SK-N-SH treated with all-trans-retinoic acid at 6 μM for 48 hours (cell line): Measurements from ENCODE around the gene RBPJ.

Source experiments
- ATAC-seq: fragments of 200-7000 bp; cut with Tn5 transposase; 3 replicates; pipeline ENCODE4 v1.9.1; 2020; ENCODE audit warnings: mild to moderate bottlenecking, moderate library complexity
- BACH2 ChIP-seq: fragments of 250-450 bp; sonication (Bioruptor Pico); IDR thresholded peaks from 2 replicates; pipeline ENCODE4 v1.9.0; 2021; ENCODE audit warnings: mild to moderate bottlenecking, borderline replicate concordance
- CSDC2 ChIP-seq: fragments of 250-450 bp; sonication (Bioruptor Pico); IDR thresholded peaks from 2 replicates; pipeline ENCODE4 v1.5.0; 2020; ENCODE audit warnings: mild to moderate bottlenecking, moderate library complexity
- CSRNP3 ChIP-seq: fragments of 250-450 bp; sonication (Bioruptor Pico); IDR thresholded peaks from 2 replicates; pipeline ENCODE4 v1.5.1; 2021; ENCODE audit warnings: mild to moderate bottlenecking, moderate library complexity
- ESRRG ChIP-seq: fragments of 250-450 bp; sonication (Bioruptor Pico); IDR thresholded peaks from 2 replicates; pipeline ENCODE4 v1.6.1; 2021; ENCODE audit warnings: mild to moderate bottlenecking
- GLIS3 ChIP-seq: fragments of 250-450 bp; sonication (Bioruptor Pico); IDR thresholded peaks from 2 replicates; pipeline ENCODE4 v1.5.0; 2020; ENCODE audit warnings: mild to moderate bottlenecking, moderate library complexity
- OSR1 ChIP-seq: fragments of 250-450 bp; sonication (Bioruptor Pico); IDR thresholded peaks from 2 replicates; pipeline ENCODE4 v1.8.0; 2022; ENCODE audit warnings: moderate library complexity, mild to moderate bottlenecking, inconsistent platforms
- PATZ1 ChIP-seq: fragments of 250-450 bp; sonication (Bioruptor Pico); IDR thresholded peaks from 2 replicates; pipeline ENCODE4 v1.8.0; 2020; ENCODE audit warnings: mild to moderate bottlenecking, moderate library complexity, borderline replicate concordance
- PPARA ChIP-seq: fragments of 250-450 bp; sonication (Bioruptor Pico); IDR thresholded peaks from 2 replicates; pipeline ENCODE4 v1.5.0; 2020; ENCODE audit warnings: mild to moderate bottlenecking, borderline replicate concordance
- RARB ChIP-seq: fragments of 250-450 bp; sonication (Bioruptor Pico); IDR thresholded peaks from 2 replicates; pipeline ENCODE4 v1.8.0; 2021; ENCODE audit warnings: mild to moderate bottlenecking, moderate library complexity
- SNAI2 ChIP-seq: fragments of 250-450 bp; sonication (Bioruptor Pico); IDR thresholded peaks from 2 replicates; pipeline ENCODE4 v1.5.0; 2020; ENCODE audit warnings: mild to moderate bottlenecking, moderate library complexity
- TOX ChIP-seq: fragments of 250-450 bp; sonication (Bioruptor Pico); IDR thresholded peaks from 2 replicates; pipeline ENCODE4 v1.8.0; 2021; ENCODE audit warnings: mild to moderate bottlenecking, moderate library complexity, borderline replicate concordance
- TSHZ2 ChIP-seq: fragments of 250-450 bp; sonication (Bioruptor Pico); IDR thresholded peaks from 2 replicates; pipeline ENCODE4 v1.5.0; 2020; ENCODE audit warnings: mild to moderate bottlenecking, moderate library complexity
- ZC3H10 ChIP-seq: fragments of 250-450 bp; sonication (Bioruptor Pico); IDR thresholded peaks from 2 replicates; pipeline ENCODE4 v1.5.1; 2021; ENCODE audit warnings: mild to moderate bottlenecking, moderate library complexity
- ZFP3 ChIP-seq: fragments of 250-450 bp; sonication (Bioruptor Pico); IDR thresholded peaks from 2 replicates; pipeline ENCODE4 v1.5.0; 2020; ENCODE audit warnings: mild to moderate bottlenecking, moderate library complexity
- ZFP30 ChIP-seq: fragments of 450-650 bp; formaldehyde crosslinking; IDR thresholded peaks from 2 replicates; pipeline ENCODE4 v1.5.0; 2022; ENCODE audit warnings: mild to moderate bottlenecking, moderate library complexity
- ZNF8 ChIP-seq: fragments of 450-650 bp; formaldehyde crosslinking; IDR thresholded peaks from 2 replicates; pipeline ENCODE4 v1.5.0; 2020; ENCODE audit warnings: mild to moderate bottlenecking, moderate library complexity
- TF ChIP-seq, protein P1 (sequence below): fragments of 250-450 bp; sonication (Bioruptor Pico); IDR thresholded peaks from 2 replicates; pipeline ENCODE4 v1.8.0; 2021; ENCODE audit warnings: low read depth, mild to moderate bottlenecking, moderate library complexity, borderline replicate concordance

RBPJ gene

DNA sequence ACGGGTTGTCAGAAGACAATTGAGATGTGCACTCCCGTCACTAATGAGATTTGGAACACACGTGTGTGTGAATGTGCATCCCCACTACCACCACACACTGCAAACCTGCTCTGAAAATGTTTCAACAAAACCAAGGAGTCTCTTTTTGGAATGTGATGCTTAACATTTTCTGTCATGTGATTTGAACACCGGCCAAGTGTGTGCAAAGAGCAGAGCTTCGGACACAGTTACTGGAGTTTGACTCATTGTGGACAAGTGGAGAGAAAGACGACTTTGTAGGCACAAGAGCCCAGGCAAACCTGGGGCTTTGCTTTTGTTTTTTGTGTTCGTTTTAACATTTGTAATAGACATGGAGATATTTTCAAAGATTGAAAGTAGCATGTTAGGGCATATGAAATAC, 120.3 kb downstream of the RBPJ start:
- TF ChIP-seq SNAI2 (CRISPR knock-in tag) (no peak), GLIS3 (CRISPR knock-in tag) (no peak), BACH2 (no peak), PATZ1 (no peak), OSR1 (CRISPR knock-in tag) (no peak), CSDC2 (CRISPR knock-in tag) (no peak), ZC3H10 (CRISPR knock-in tag) (no peak), TSHZ2 (CRISPR knock-in tag) (no peak), PPARA (CRISPR knock-in tag) (no peak), ZNF8 (no peak), TOX (CRISPR knock-in tag) (no peak), ESRRG (CRISPR knock-in tag) (no peak), CSRNP3 (CRISPR knock-in tag) (no peak), ZFP30 (CRISPR knock-in tag) (no peak)
- TF ChIP-seq, protein P1, sequence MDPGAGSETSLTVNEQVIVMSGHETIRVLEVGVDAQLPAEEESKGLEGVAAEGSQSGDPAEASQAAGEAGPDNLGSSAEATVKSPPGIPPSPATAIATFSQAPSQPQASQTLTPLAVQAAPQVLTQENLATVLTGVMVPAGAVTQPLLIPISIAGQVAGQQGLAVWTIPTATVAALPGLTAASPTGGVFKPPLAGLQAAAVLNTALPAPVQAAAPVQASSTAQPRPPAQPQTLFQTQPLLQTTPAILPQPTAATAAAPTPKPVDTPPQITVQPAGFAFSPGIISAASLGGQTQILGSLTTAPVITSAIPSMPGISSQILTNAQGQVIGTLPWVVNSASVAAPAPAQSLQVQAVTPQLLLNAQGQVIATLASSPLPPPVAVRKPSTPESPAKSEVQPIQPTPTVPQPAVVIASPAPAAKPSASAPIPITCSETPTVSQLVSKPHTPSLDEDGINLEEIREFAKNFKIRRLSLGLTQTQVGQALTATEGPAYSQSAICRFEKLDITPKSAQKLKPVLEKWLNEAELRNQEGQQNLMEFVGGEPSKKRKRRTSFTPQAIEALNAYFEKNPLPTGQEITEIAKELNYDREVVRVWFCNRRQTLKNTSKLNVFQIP (CRISPR knock-in tag): no peak
- peak; percentile 42 for ATAC-seq

DNA sequence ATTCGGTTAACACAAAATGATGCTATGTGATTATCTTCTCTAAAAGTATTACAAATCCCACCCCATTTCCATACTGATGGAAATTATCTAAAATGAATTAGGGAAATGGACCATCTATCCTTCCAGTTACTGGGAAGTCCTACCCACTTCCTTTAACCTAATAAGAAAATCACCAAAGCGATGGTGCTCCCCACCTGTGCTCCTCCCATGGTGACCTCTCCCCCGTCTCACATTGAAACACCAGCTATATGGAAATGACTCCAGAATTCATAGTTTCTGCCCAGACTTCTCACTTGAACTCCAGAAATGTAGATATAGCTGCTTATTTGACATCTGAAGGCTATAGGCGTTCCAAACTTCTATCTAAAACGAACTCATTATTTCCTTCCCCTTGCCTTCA, 121.0 kb downstream of the RBPJ start:
- TF ChIP-seq TSHZ2 (CRISPR knock-in tag) (no peak), ZC3H10 (CRISPR knock-in tag) (no peak), RARB (CRISPR knock-in tag) (no peak)

DNA sequence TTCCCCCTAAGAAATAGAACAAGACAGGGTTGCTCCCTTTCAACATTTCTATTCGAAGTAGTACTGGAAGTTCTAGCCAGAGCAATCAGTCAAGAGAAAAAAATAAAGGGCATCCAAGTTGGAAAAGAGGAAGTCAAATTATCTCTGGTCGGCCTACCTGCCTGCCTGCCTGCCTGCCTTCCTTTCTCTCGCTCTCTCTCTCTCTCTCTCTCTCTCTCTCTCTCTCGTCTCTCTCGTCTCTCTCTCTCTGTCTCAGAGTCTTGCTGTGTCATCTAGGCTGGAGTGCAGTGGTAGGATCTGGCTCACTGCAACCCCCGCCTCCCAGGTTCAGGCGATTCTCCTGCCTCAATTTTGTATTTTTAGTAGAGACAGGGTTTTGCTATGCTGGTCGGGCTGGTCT, 126.6 kb downstream of the RBPJ start:
- ATAC-seq: no peak
- no peak for TF ChIP-seq OSR1 (CRISPR knock-in tag)
- no peak for TF ChIP-seq SNAI2 (CRISPR knock-in tag)
- no peak for TF ChIP-seq PPARA (CRISPR knock-in tag)
- no peak for TF ChIP-seq RARB (CRISPR knock-in tag)
- TF ChIP-seq TOX (CRISPR knock-in tag): no peak
- TF ChIP-seq ESRRG (CRISPR knock-in tag): no peak
- TF ChIP-seq, protein P1 (CRISPR knock-in tag): no peak
- TF ChIP-seq GLIS3 (CRISPR knock-in tag): no peak
- TF ChIP-seq ZFP30 (CRISPR knock-in tag): no peak
- TF ChIP-seq ZFP3 (CRISPR knock-in tag): no peak
- TF ChIP-seq CSRNP3 (CRISPR knock-in tag): no peak
- no peak for TF ChIP-seq ZNF8

More for the DNA sequence above, 121.0 kb downstream of the RBPJ start:
- no peak for ATAC-seq
